K562 (cell line): Measurements from ENCODE around the gene GPR162.

ENCODE experiments used
- CTCF ChIP-seq, 3 experiments: IDR thresholded peaks in 2 of 3; conservative IDR thresholded peaks in 1 of 3; 2 replicates each; pipeline ENCODE4 v1.5.1; 2011 to 2012; ENCODE audit warnings: low read length in 3 of 3, mild to moderate bottlenecking in 3 of 3, control low read depth in 2 of 3, improper control_type of control experiment in 1 of 3, inconsistent platforms in 1 of 3, low read depth in 1 of 3, mixed read lengths in 1 of 3, moderate library complexity in 1 of 3; ENCODE audit not compliant: insufficient read depth in 2 of 3
- SIN3A ChIP-seq, 2 experiments: fragments of 150-350 bp in 1 of 2; IDR thresholded peaks; 2 replicates each; pipeline ENCODE4 v1.6.1; 2011 to 2016; ENCODE audit warnings: borderline replicate concordance in 2 of 2, low read depth in 2 of 2, low read length in 2 of 2, mild to moderate bottlenecking in 2 of 2, moderate library complexity in 2 of 2; ENCODE audit not compliant: control insufficient read depth in 1 of 2
- ZBTB7A ChIP-seq: IDR thresholded peaks from 2 replicates; pipeline ENCODE4 v1.6.1; 2011; ENCODE audit warnings: low read depth, mild to moderate bottlenecking, low read length, moderate library complexity, borderline replicate concordance; ENCODE audit not compliant: control insufficient read depth
- ZNF57 ChIP-seq: fragments of 450-650 bp; formaldehyde crosslinking; IDR thresholded peaks from 2 replicates; pipeline ENCODE4 v1.4.0; 2020; ENCODE audit warnings: mild to moderate bottlenecking, moderate library complexity

GRCh38 chr12:6818222-6818621 is 3.4 kb upstream of the GPR162 start:
- TF ChIP-seq ZNF57 (CRISPR knock-in tag) (no peak), ZBTB7A (no peak), SIN3A (IDR thresholded peaks at IDR 0.05; ENCODE audit: borderline replicate concordance in 2 of 2, control insufficient read depth in 1 of 2, low read depth in 2 of 2, low read length in 2 of 2) (no peak), CTCF (IDR thresholded peaks at IDR 0.05 in 2 of 3, conservative IDR thresholded peaks at IDR 0.05 in 1 of 3; ENCODE audit: insufficient read depth in 2 of 3, low read depth in 1 of 3, low read length in 3 of 3) (no peak)
